K562 (cell line): ENCODE measurements around the gene PPP1R3G. TPM values are rescaled to one million over a fixed set of nuclear protein-coding genes. Genes with fewer than 3 reads are reported as not detected.
A peak's percentile ranks its signal among the peaks of the same experiment; 100 is the strongest.

Experiments
- ATAC-seq: fragments of 200-7000 bp; cut with Tn5 transposase; 3 replicates; pipeline ENCODE4 v1.9.1; 2020; ENCODE audit warnings: moderate library complexity
- BruUV-seq: library from RNA; stranded (reverse); fragments of 400-500 nt; replicated peaks from 2 replicates; lab custom pipeline; 2021; lab: Mats Ljungman, UMichigan
- CTCF ChIA-PET: fragments of 300-600 bp; formaldehyde crosslinking; extraction: SDS; loops from one replicate; lab custom pipeline; 2021; ENCODE audit warnings: low intra/inter-chr PET ratio; lab: Yijun Ruan, JAX
- POLR2A ChIA-PET: fragments of 300-600, 350-650 bp; sonication (Branson Sonifier 250); formaldehyde crosslinking; extraction: SDS; loops from one replicate; lab custom pipeline; 2021; ENCODE audit warnings: antibody characterized with exemption, inconsistent platforms; lab: Yijun Ruan, JAX
- DNase-seq, 4 experiments: peaks; one replicate each; pipeline versions ENCODE4 v3.0.0 to v3.0.0-alpha.2; 2011 to 2018; ENCODE audit warnings: low spot score in 3 of 4, mixed read lengths in 3 of 4; ENCODE audit errors: extremely low read depth in 1 of 4
- FAIRE-seq: peaks from 2 replicates; lab custom pipeline; 2011; peaks lifted over from hg19 to GRCh38; lab: Jason Lieb, UNC
- H2AFZ ChIP-seq: 2 replicates; pipeline ENCODE4 v1.6.0; 2011; ENCODE audit warnings: low read depth, low read length, control low read depth, inconsistent platforms
- H3K27ac ChIP-seq: fragments of 200-600 bp; 3 replicates; pipeline ENCODE4 v1.8.0; 2011; ENCODE audit warnings: low read depth, mild to moderate bottlenecking, control low read depth, inconsistent platforms, low read length, moderate library complexity, mixed read lengths; ENCODE audit errors: extremely low read depth
- H3K27me3 ChIP-seq, 2 experiments: fragments of 300-600 bp in 1 of 2; 2 replicates in 1 of 2; 3 replicates in 1 of 2; pipeline versions ENCODE4 v1.6.0 to v1.8.0; 2011; ENCODE audit warnings: inconsistent platforms in 2 of 2, low read length in 2 of 2, mild to moderate bottlenecking in 1 of 2, mixed read lengths in 1 of 2, moderate library complexity in 1 of 2; ENCODE audit not compliant: control insufficient read depth in 2 of 2, insufficient read depth in 2 of 2
- H3K36me3 ChIP-seq: fragments of 300-600 bp; 3 replicates; pipeline ENCODE4 v1.8.0; 2011; ENCODE audit warnings: mild to moderate bottlenecking, low read length, inconsistent platforms; ENCODE audit not compliant: control insufficient read depth, insufficient read depth
- H3K4me1 ChIP-seq, 2 experiments: fragments of 200-600 bp in 1 of 2; replicated peaks in 1 of 2; 2 replicates in 1 of 2; 3 replicates in 1 of 2; pipeline versions ENCODE4 v1.5.1 to v1.8.0; 2011; ENCODE audit warnings: inconsistent platforms in 2 of 2, low read length in 2 of 2, mild to moderate bottlenecking in 1 of 2, mixed read lengths in 1 of 2, moderate library complexity in 1 of 2; ENCODE audit not compliant: control insufficient read depth in 2 of 2, insufficient read depth in 2 of 2
- H3K4me2 ChIP-seq: 2 replicates; pipeline ENCODE4 v1.6.1; 2011; ENCODE audit warnings: low read length, control low read depth, inconsistent platforms, mixed read lengths; ENCODE audit not compliant: insufficient read depth
- H3K4me3 ChIP-seq: fragments of 200-600 bp; sonication (generic), shearing (Covaris generic); 2 replicates; pipeline ENCODE4 v1.5.1; 2016; ENCODE audit warnings: control low read depth, inconsistent platforms
- H3K79me2 ChIP-seq: fragments of 200-600 bp; 3 replicates; pipeline ENCODE4 v1.8.0; 2011; ENCODE audit warnings: low read length, inconsistent platforms; ENCODE audit not compliant: control insufficient read depth, insufficient read depth
- H3K9ac ChIP-seq, 2 experiments: 2 replicates each; pipeline versions ENCODE4 v1.6.0 to v1.6.1; 2011; ENCODE audit warnings: low read depth in 2 of 2, low read length in 2 of 2, control low read depth in 1 of 2, inconsistent platforms in 1 of 2, mild to moderate bottlenecking in 1 of 2, mixed read lengths in 1 of 2; ENCODE audit not compliant: insufficient read depth in 1 of 2
- H3K9me1 ChIP-seq: one replicate; pipeline ENCODE4 v1.6.0; 2011; ENCODE audit warnings: inconsistent platforms, mild to moderate bottlenecking, low read length, moderate library complexity; ENCODE audit not compliant: control insufficient read depth, insufficient read depth
- H3K9me3 ChIP-seq: replicated peaks from 2 replicates; pipeline ENCODE4 v1.5.1; 2011; ENCODE audit warnings: low read depth, low read length, inconsistent platforms; ENCODE audit not compliant: control insufficient read depth, insufficient read depth
- H4K20me1 ChIP-seq: replicated peaks from 2 replicates; pipeline ENCODE4 v1.6.1; 2011; ENCODE audit warnings: low read length, inconsistent platforms, mixed read lengths; ENCODE audit not compliant: control insufficient read depth, insufficient read depth
- CBX3 ChIP-seq, 2 experiments: IDR thresholded peaks; 1 replicate in 1 of 2; 2 replicates in 1 of 2; pipeline ENCODE4 v1.6.1; 2012; ENCODE audit warnings: inconsistent platforms in 2 of 2, low read length in 2 of 2, borderline replicate concordance in 1 of 2, control low read depth in 1 of 2
- PTBP1 ChIP-seq: fragments of 200-400 bp; formaldehyde crosslinking; IDR thresholded peaks from 2 replicates; pipeline ENCODE4 v1.6.1; 2017; ENCODE audit warnings: low read depth, low read length
- ZNF551 ChIP-seq: fragments of 250-450 bp; sonication (Bioruptor Pico); IDR thresholded peaks from 2 replicates; pipeline ENCODE4 v1.5.0; 2021; ENCODE audit warnings: mild to moderate bottlenecking, moderate library complexity
- WGBS: fragments of 100-300 bp; shearing (Covaris generic); methylation state at CpG from one replicate; pipeline ENCODE4 v1.1.6; 2016; ENCODE audit warnings: low coverage, mixed read lengths; ENCODE audit not compliant: insufficient coverage; ENCODE audit errors: missing lambda C conversion rate; 5-methylcytosine and 5-hydroxymethylcytosine counted together
- in situ Hi-C: fragments of 300-500 bp; cut with MboI; formaldehyde crosslinking; loops from 4 replicates; pipeline ENCODE4 v1.15.0; 2018; ENCODE audit warnings: inconsistent platforms, mixed read lengths
- intact Hi-C: fragments of 100-400 bp; cut with micrococcal nuclease; formaldehyde crosslinking; loops from 2 replicates; pipeline ENCODE4 v1.14.2; 2022
- polyA plus RNA-seq, 8 experiments: library from polyadenylated mRNA; depleted of rRNA in 4 of 8; stranded (reverse) in 5 of 8; unstranded in 3 of 8; fragments of >200 nt; fragmentation: Nextera tagmentation in 2 of 8; fragmentation: Illumina TruSeq in 1 of 8; extraction: Ambion mirVana in 2 of 8; extraction: Trizol in 1 of 8; gene quantifications; 2 replicates each; pipeline versions ENCODE4 v1.2.1 to v1.2.3, GENCODE V29; 2011 to 2014; ENCODE audit warnings: inconsistent platforms in 1 of 8, missing spikeins in 1 of 8
- total RNA-seq, 7 experiments: library from RNA; depleted of rRNA in 6 of 7; stranded (reverse); fragments of >200 nt in 6 of 7; fragmentation: Illumina TruSeq in 2 of 7; extraction: Trizol in 2 of 7; gene quantifications; 2 replicates each; pipeline versions ENCODE4 v1.2.1 to v1.2.3, GENCODE V29; 2011 to 2021; ENCODE audit warnings: low replicate concordance in 1 of 7
- TF ChIP-seq, protein P1 (sequence below): sonication (generic); formaldehyde crosslinking; IDR thresholded peaks from 2 replicates; pipeline ENCODE4 v1.8.1; 2023; ENCODE audit warnings: mild to moderate bottlenecking, missing genetic modification reagents, moderate library complexity
- TF ChIP-seq, protein P2 (sequence below): sonication (generic); formaldehyde crosslinking; IDR thresholded peaks from 2 replicates; pipeline ENCODE4 v1.8.0; 2023; ENCODE audit warnings: mild to moderate bottlenecking, missing genetic modification reagents
- TF ChIP-seq, protein P3 (sequence below), 2 experiments: IDR thresholded peaks; 2 replicates each; pipeline ENCODE4 v1.6.1; 2011; ENCODE audit warnings: borderline replicate concordance in 1 of 2, control low read depth in 1 of 2, low read depth in 1 of 2, low read length in 1 of 2, mild to moderate bottlenecking in 1 of 2, mixed read lengths in 1 of 2, moderate library complexity in 1 of 2; ENCODE audit not compliant: insufficient read depth in 1 of 2, insufficient read length in 1 of 2, poor library complexity in 1 of 2, severe bottlenecking in 1 of 2; ENCODE audit errors: extremely low read depth in 1 of 2
- TF ChIP-seq, protein P4 (sequence below): sonication (generic); formaldehyde crosslinking; IDR thresholded peaks from 2 replicates; pipeline ENCODE4 v1.9.0; 2022; ENCODE audit warnings: mild to moderate bottlenecking, missing genetic modification reagents
- TF ChIP-seq, protein P5 (sequence below): fragments of 200-400 bp; formaldehyde crosslinking; IDR thresholded peaks from 2 replicates; pipeline ENCODE4 v1.6.1; 2017; ENCODE audit warnings: mild to moderate bottlenecking, low read depth, low read length, moderate library complexity

PPP1R3G gene
- total and polyA plus RNA-seq, 9 of the 15 experiments (the other 6 are each of a cell fraction or from before 2014, with no cell fraction given): 0.01 to 0.13 (median 0.01) TPM; not detected in 4

DNA sequence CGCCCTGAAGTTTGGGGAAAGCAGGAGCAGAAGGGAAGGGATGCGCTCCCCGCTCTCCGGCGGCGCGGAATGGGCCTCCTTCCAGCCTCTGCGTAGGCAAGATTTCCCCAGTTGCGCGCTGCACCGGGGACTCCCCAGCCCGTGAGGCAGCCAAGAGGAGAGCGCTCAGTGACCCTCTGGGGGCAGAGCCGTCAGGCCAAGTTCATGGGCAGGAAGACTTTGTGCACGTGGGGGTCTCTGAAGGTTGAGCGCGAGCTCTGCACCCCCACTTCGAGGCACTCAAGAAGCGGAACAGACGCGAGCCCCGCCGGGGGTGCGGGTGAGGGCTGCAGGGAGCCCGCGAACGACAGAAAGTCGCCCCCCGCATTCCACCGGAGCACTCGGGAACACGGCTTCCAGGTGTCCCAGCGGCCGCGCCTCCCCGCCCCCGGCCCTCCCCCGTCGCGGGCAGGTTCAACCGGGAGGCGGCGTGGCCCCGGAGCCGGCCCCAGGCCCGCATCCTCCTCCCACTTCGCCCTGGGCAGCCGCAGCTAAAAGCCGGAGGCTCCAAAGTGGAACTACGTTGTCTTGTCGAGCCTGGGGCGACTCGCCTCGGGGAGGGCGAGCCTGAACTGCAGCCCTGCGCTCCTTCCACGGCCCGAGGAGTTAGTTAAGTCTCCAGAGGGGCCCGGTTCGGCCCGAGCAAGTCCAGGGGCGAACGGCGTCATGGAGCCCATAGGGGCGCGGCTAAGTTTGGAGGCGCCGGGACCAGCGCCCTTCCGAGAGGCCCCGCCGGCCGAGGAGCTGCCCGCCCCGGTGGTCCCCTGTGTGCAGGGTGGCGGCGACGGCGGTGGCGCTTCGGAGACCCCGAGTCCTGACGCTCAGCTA, at the start of gene PPP1R3G (continued):
- TF ChIP-seq, protein P1, sequence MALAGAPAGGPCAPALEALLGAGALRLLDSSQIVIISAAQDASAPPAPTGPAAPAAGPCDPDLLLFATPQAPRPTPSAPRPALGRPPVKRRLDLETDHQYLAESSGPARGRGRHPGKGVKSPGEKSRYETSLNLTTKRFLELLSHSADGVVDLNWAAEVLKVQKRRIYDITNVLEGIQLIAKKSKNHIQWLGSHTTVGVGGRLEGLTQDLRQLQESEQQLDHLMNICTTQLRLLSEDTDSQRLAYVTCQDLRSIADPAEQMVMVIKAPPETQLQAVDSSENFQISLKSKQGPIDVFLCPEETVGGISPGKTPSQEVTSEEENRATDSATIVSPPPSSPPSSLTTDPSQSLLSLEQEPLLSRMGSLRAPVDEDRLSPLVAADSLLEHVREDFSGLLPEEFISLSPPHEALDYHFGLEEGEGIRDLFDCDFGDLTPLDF: no peak

DNA sequence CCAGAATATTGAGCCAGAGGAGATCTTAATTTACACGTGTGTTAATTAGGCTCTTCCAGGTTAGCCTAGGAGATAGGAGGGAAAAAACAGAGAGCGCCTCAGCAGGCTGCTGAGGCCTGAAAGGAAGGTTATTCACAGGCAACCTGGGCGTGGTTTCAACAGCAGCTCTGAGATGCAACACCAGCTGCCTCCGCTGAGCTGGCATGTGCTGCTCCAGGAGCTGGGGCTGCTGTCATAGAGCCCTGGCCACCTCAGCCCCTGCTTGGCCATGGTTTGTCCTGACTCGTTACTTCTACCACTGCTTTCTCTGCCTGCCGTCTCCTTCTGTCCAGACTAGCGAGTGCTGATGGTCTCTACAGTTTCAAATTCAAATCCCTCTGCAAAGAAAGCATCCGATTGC, 48.9 kb upstream of the PPP1R3G start:
- Histone ChIP-seq H3K27me3 (0 out of 5 replicates have a peak, but pooled peaks cover 0 to 2% of the 10 kb centered on the region in 2 experiments), H3K79me2 (no peaks in the 10 kb centered on the region), H3K4me3 (no peak overlapping the region), H3K4me1 (peaks cover 0 to 3% of the 10 kb centered on the region in 2 experiments; a peak in 3 of 5 replicates), H3K9me1 (no peaks in the 10 kb centered on the region), H3K36me3 (no peaks in the 10 kb centered on the region), H4K20me1 (no peaks in the 10 kb centered on the region), H2AFZ (0 out of 2 replicates have a peak overlapping the region, but pooled peaks have one; percentile 6), H3K9me3 (no peaks in the 10 kb centered on the region), H3K9ac (peak overlapping the region in 1 of 2 experiments; percentile 23; a peak in 1 of 4 replicates), H3K27ac (no peak overlapping the region), H3K4me2 (no peak overlapping the region)
- in situ Hi-C loops: no loop called here
- ChIA-PET CTCF (no interaction called here), POLR2A (interaction anchor here (0.7 kb wide), 1 partner anchor 977 kb away, joined by 3 read pairs; no protein-coding TSS in a partner anchor)
- intact Hi-C loops: loop anchor here (10.0 kb wide), 1 partner anchor 181 kb away; no protein-coding TSS in a partner anchor
- no TSS peak for BruUV-seq
- 25% methylated on average over 8 of the region's 8 CpGs for WGBS
- FAIRE-seq (no peak), ATAC-seq (peak; percentile 93), DNase-seq (peak; percentile 34 to 62 (median 42))
- TF ChIP-seq, protein P2, sequence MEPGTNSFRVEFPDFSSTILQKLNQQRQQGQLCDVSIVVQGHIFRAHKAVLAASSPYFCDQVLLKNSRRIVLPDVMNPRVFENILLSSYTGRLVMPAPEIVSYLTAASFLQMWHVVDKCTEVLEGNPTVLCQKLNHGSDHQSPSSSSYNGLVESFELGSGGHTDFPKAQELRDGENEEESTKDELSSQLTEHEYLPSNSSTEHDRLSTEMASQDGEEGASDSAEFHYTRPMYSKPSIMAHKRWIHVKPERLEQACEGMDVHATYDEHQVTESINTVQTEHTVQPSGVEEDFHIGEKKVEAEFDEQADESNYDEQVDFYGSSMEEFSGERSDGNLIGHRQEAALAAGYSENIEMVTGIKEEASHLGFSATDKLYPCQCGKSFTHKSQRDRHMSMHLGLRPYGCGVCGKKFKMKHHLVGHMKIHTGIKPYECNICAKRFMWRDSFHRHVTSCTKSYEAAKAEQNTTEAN (CRISPR knock-in tag): no peak
- TF ChIP-seq PTBP1: no peak
- TF ChIP-seq, protein P3, sequence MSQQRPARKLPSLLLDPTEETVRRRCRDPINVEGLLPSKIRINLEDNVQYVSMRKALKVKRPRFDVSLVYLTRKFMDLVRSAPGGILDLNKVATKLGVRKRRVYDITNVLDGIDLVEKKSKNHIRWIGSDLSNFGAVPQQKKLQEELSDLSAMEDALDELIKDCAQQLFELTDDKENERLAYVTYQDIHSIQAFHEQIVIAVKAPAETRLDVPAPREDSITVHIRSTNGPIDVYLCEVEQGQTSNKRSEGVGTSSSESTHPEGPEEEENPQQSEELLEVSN (IDR thresholded peaks at IDR 0.05; ENCODE audit: borderline replicate concordance in 1 of 2, extremely low read depth in 1 of 2, insufficient read depth in 1 of 2, insufficient read length in 1 of 2, low read depth in 1 of 2, low read length in 1 of 2, poor library complexity in 1 of 2, severe bottlenecking in 1 of 2): peak in 1 of 2 experiments; percentile 56
- TF ChIP-seq ZNF551 (CRISPR knock-in tag): no peak
- TF ChIP-seq, protein P4, sequence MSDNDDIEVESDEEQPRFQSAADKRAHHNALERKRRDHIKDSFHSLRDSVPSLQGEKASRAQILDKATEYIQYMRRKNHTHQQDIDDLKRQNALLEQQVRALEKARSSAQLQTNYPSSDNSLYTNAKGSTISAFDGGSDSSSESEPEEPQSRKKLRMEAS (CRISPR knock-in tag): peak; percentile 61
- TF ChIP-seq, protein P5, sequence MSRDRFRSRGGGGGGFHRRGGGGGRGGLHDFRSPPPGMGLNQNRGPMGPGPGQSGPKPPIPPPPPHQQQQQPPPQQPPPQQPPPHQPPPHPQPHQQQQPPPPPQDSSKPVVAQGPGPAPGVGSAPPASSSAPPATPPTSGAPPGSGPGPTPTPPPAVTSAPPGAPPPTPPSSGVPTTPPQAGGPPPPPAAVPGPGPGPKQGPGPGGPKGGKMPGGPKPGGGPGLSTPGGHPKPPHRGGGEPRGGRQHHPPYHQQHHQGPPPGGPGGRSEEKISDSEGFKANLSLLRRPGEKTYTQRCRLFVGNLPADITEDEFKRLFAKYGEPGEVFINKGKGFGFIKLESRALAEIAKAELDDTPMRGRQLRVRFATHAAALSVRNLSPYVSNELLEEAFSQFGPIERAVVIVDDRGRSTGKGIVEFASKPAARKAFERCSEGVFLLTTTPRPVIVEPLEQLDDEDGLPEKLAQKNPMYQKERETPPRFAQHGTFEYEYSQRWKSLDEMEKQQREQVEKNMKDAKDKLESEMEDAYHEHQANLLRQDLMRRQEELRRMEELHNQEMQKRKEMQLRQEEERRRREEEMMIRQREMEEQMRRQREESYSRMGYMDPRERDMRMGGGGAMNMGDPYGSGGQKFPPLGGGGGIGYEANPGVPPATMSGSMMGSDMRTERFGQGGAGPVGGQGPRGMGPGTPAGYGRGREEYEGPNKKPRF: no peak
- peak in 1 of 2 experiments; percentile 43; a peak in 1 of 3 replicates for TF ChIP-seq CBX3 (IDR thresholded peaks at IDR 0.05; ENCODE audit: borderline replicate concordance in 1 of 2, low read length in 2 of 2)
